ENCODE results near the gene CPNE9.

Gene CPNE9

DNA sequence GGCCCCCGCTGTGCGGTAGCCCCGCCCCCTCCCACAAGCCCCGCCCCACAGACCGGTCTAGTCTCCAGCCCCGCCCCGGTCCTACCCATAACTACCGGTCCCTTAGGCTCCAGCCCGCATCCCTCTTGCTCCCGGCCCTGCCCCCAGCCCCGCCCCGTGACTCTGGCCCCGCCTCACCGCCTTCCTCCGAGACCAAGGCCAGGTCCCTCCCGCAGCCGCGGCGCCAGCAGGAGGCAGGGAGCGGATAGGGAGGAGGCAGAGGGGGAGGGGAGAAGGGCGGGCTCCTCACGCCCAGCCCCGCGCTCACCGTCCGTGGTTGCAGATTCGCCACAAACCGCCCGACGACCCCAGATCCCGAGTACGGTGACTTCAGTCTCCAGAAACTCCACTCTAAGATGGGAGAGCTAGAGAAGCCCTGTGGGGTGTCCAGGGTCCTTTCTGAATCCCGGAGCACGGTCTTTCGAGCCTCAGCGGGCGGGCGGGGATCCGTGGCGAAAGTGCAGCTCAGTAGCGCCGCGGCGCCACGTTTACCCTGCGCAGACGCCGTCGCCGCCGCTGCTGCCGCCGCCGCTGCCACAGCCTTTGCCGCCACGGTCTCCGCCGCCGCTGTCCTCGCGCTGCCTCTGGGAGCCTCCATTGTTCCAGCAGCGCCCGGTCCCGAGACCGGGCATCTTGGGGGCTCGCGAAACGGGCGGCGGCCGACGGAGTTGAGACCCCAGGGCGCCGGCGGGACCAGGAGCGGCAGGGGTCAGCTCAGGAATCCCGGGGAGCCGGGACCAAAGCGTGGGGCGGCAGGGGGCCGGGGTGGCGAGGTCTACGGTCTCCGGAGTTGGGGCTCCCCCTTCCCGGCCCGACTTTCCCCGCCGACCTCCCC lies 27.8 kb downstream of the CPNE9 start, which contains the start of gene BRPF1:
TSS of gene BRPF1 (plus strand) at position 530 of the 874 bp plus-strand sequence. CDS start 2,406 bp downstream, outside the sequence.
- Histone ChIP-seq H3K4me3 (ENCODE audit: low read length) (peak within 1 kb of the TSS; percentile 98), H4K20me1 (ENCODE audit: insufficient read depth, low read length) (no peaks in the 10 kb centered on the region), H3K27me3 (replicated peaks; ENCODE audit: insufficient read depth, low read length) (no peaks in the 10 kb centered on the region), H2AFZ (ENCODE audit: low read length) (peak within 1 kb of the TSS; percentile 96), H3K79me2 (ENCODE audit: low read length) (peaks cover 44% of the 10 kb centered on the region), H3K27ac (ENCODE audit: low read length) (peak within 1 kb of the TSS; percentile 79), H3K4me1 (ENCODE audit: low read length) (peaks cover 10% of the 10 kb centered on the region), H3K9me2 (replicated peaks; ENCODE audit: insufficient read depth, low read length) (no peaks in the 10 kb centered on the region), H3K4me2 (ENCODE audit: low read depth, low read length) (peak within 1 kb of the TSS; percentile 98), H3F3A (ENCODE audit: insufficient read depth, low read length) (no peaks in the 10 kb centered on the region), H3K9me3 (replicated peaks; ENCODE audit: insufficient read depth, low read length) (no peaks in the 10 kb centered on the region), H3K36me3 (replicated peaks; ENCODE audit: insufficient read depth, low read length) (peaks cover 7% of the 10 kb centered on the region; the same call in 1 of the 2 replicates), H3K9ac (ENCODE audit: low read length) (peak within 1 kb of the TSS; percentile 97)
- peak; percentile 98 for DNase-seq
- TF ChIP-seq EZH2phosphoT487 (IDR thresholded peaks at IDR 0.05; ENCODE audit: low read length) = no peak
- TF ChIP-seq EZH2 (optimal IDR thresholded peaks at IDR 0.05; ENCODE audit: low read depth, low read length) = no peak
- TF ChIP-seq, protein P1, sequence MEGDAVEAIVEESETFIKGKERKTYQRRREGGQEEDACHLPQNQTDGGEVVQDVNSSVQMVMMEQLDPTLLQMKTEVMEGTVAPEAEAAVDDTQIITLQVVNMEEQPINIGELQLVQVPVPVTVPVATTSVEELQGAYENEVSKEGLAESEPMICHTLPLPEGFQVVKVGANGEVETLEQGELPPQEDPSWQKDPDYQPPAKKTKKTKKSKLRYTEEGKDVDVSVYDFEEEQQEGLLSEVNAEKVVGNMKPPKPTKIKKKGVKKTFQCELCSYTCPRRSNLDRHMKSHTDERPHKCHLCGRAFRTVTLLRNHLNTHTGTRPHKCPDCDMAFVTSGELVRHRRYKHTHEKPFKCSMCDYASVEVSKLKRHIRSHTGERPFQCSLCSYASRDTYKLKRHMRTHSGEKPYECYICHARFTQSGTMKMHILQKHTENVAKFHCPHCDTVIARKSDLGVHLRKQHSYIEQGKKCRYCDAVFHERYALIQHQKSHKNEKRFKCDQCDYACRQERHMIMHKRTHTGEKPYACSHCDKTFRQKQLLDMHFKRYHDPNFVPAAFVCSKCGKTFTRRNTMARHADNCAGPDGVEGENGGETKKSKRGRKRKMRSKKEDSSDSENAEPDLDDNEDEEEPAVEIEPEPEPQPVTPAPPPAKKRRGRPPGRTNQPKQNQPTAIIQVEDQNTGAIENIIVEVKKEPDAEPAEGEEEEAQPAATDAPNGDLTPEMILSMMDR (IDR thresholded peaks at IDR 0.05; ENCODE audit: low read length) = no peak

DNA sequence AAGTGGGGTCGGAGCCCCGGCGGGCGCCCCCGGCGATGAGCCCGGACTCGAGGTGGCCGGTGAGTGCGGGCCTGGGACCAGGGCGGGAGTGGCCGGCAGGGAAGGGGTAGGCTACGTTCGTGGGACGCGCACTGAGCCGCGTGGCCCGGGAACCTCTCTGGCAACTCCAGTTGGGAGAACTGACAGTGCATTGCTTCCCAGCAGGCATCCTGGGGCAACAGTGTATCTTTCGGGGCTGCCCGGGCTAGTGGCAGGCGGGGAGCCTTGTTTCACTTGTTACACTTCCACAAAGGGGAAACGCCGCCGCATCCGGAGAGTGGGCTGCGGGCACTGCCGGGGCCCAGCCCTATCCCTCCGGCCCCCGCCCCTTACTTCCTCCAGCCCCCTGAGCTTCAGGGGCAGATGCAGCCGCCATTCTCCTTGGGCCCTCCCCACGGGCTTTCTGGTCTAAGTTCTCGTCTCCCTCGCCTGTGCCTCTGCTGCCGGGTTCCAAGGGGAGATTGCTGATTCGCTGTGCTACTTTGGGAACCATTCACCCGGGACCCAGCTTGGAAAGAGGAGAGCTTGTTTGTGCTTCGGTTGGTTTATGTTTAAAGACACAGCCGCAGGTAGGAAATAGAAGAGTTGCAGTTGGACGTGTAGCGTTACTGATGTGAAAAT lies 28.6 kb downstream of the CPNE9 start:
- Histone ChIP-seq H3F3A (ENCODE audit: insufficient read depth, low read length) (no peaks in the 10 kb centered on the region), H3K27ac (ENCODE audit: low read length) (no peak overlapping the region), H3K9me3 (replicated peaks; ENCODE audit: insufficient read depth, low read length) (no peaks in the 10 kb centered on the region), H3K79me2 (ENCODE audit: low read length) (peaks cover 52% of the 10 kb centered on the region), H3K27me3 (replicated peaks; ENCODE audit: insufficient read depth, low read length) (no peaks in the 10 kb centered on the region), H3K4me1 (ENCODE audit: low read length) (peaks cover 10% of the 10 kb centered on the region), H4K20me1 (ENCODE audit: insufficient read depth, low read length) (no peaks in the 10 kb centered on the region), H3K9ac (ENCODE audit: low read length) (peak overlapping the region; percentile 97), H3K4me2 (ENCODE audit: low read depth, low read length) (peak overlapping the region; percentile 98), H2AFZ (ENCODE audit: low read length) (peak overlapping the region; percentile 81), H3K9me2 (replicated peaks; ENCODE audit: insufficient read depth, low read length) (no peaks in the 10 kb centered on the region), H3K36me3 (replicated peaks; ENCODE audit: insufficient read depth, low read length) (peaks cover 7% of the 10 kb centered on the region; the same call in 1 of the 2 replicates), H3K4me3 (ENCODE audit: low read length) (peak overlapping the region; percentile 98)
- DNase-seq = peak; percentile 17
- TF ChIP-seq EZH2 (optimal IDR thresholded peaks at IDR 0.05; ENCODE audit: low read depth, low read length) (no peak), EZH2phosphoT487 (IDR thresholded peaks at IDR 0.05; ENCODE audit: low read length) (no peak)
- TF ChIP-seq, protein P1 (IDR thresholded peaks at IDR 0.05; ENCODE audit: low read length) = no peak

- TF ChIP-seq, protein P1 (IDR thresholded peaks at IDR 0.05; ENCODE audit: low read length) = no peak
- TF ChIP-seq EZH2 (optimal IDR thresholded peaks at IDR 0.05; ENCODE audit: low read depth, low read length) (no peak), EZH2phosphoT487 (IDR thresholded peaks at IDR 0.05; ENCODE audit: low read length) (no peak)
- Histone ChIP-seq H3K4me1 (ENCODE audit: low read length) (peaks cover 10% of the 10 kb centered on the region), H3F3A (ENCODE audit: insufficient read depth, low read length) (no peaks in the 10 kb centered on the region), H3K4me2 (ENCODE audit: low read depth, low read length) (peak overlapping the region; percentile 98), H3K9me2 (replicated peaks; ENCODE audit: insufficient read depth, low read length) (no peaks in the 10 kb centered on the region), H3K79me2 (ENCODE audit: low read length) (peaks cover 57% of the 10 kb centered on the region), H3K36me3 (replicated peaks; ENCODE audit: insufficient read depth, low read length) (peaks cover 7% of the 10 kb centered on the region; the same call in 1 of the 2 replicates), H4K20me1 (ENCODE audit: insufficient read depth, low read length) (no peaks in the 10 kb centered on the region), H3K27ac (ENCODE audit: low read length) (no peak overlapping the region), H3K4me3 (ENCODE audit: low read length) (peak overlapping the region; percentile 98), H3K9ac (ENCODE audit: low read length) (peak overlapping the region; percentile 97; the same call in 1 of the 2 replicates), H3K27me3 (replicated peaks; ENCODE audit: insufficient read depth, low read length) (no peaks in the 10 kb centered on the region), H2AFZ (ENCODE audit: low read length) (no peak overlapping the region), H3K9me3 (replicated peaks; ENCODE audit: insufficient read depth, low read length) (no peaks in the 10 kb centered on the region)
- no peak for DNase-seq
Observed at GRCh38 chr3:9732740-9733115, 29.1 kb downstream of the CPNE9 start.

Data from MM.1S (cell line).